Mesenteric fat pad (tissue), 1 donor: ENCODE results near the gene C5orf58. TPM values are rescaled to one million over a fixed set of nuclear protein-coding genes. Genes with fewer than 3 reads are reported as not detected.

Source experiments
- DNase-seq: peaks from one replicate; pipeline ENCODE4 v3.0.0-alpha.2; 2020; ENCODE audit warnings: low spot score
- total RNA-seq: library from RNA; stranded (reverse); fragmentation: NEBNext Ultra II Directional; extraction: Animal tissue kit (Norgen Biotek cat#: 25700); gene quantifications from one replicate; pipeline ENCODE4 v1.2.1, GENCODE V29; 2021
- donor health status: DM: yes; HTN: yes; CAD: no.

C5orf58 gene
- total RNA-seq, 1 donor from 2014 or later, result not detected

- DNase-seq, result no peak
Observed at GRCh38 chr5:170278611-170279458, 46.0 kb downstream of the C5orf58 start.

- no peak for DNase-seq
Observed at GRCh38 chr5:170279459-170279817, 46.7 kb downstream of the C5orf58 start.

GRCh38 chr5:170280011-170280493 lies 47.3 kb downstream of the C5orf58 start:
- DNase-seq, result no peak

GRCh38 chr5:170283296-170283695 lies 50.5 kb downstream of the C5orf58 start:
- DNase-seq, result no peak

- DNase-seq, result no peak
Observed at GRCh38 chr5:170284231-170284630, 51.4 kb downstream of the C5orf58 start.

GRCh38 chr5:170285181-170285580 lies 52.4 kb downstream of the C5orf58 start:
- no peak for DNase-seq

GRCh38 chr5:170286386-170286925 lies 53.7 kb downstream of the C5orf58 start:
- no peak for DNase-seq

GRCh38 chr5:170287532-170287931 lies 54.7 kb downstream of the C5orf58 start:
- DNase-seq, result no peak

GRCh38 chr5:170288151-170288550 lies 55.4 kb downstream of the C5orf58 start:
- no peak for DNase-seq

GRCh38 chr5:170288551-170288950 lies 55.8 kb downstream of the C5orf58 start:
- no peak for DNase-seq

- no peak for DNase-seq
Observed at GRCh38 chr5:170289121-170289520, 56.3 kb downstream of the C5orf58 start.

GRCh38 chr5:170289764-170290163 lies 57.0 kb downstream of the C5orf58 start:
- DNase-seq, result no peak

- no peak for DNase-seq
Observed at GRCh38 chr5:170290498-170290897, 57.7 kb downstream of the C5orf58 start.

- no peak for DNase-seq
Observed at GRCh38 chr5:170292179-170293104, 59.7 kb downstream of the C5orf58 start.

- DNase-seq, result no peak
Observed at GRCh38 chr5:170293273-170293672, 60.5 kb downstream of the C5orf58 start.

GRCh38 chr5:170294057-170294456 lies 61.3 kb downstream of the C5orf58 start:
- DNase-seq, result no peak

GRCh38 chr5:170294556-170294955 lies 61.8 kb downstream of the C5orf58 start:
- no peak for DNase-seq
